HG02840 (cell line): ENCODE data around the gene IDE.
A peak's percentile ranks its signal among the peaks of the same experiment; 100 is the strongest.

ENCODE experiments used
- ATAC-seq: cut with Tn5 transposase; IDR thresholded peaks from one replicate; pipeline ENCODE4 v1.9.1; 2021; ENCODE audit warnings: mild to moderate bottlenecking, moderate library complexity, moderate number of reproducible peaks; ENCODE audit not compliant: unreplicated experiment, low FRiP score

Gene IDE

GRCh38 chr10:92569071-92569470 is 4.8 kb downstream of the IDE start:
- no peak for ATAC-seq

- ATAC-seq: peak; percentile 60
Observed at GRCh38 chr10:92567952-92568600, 5.8 kb downstream of the IDE start.

DNA sequence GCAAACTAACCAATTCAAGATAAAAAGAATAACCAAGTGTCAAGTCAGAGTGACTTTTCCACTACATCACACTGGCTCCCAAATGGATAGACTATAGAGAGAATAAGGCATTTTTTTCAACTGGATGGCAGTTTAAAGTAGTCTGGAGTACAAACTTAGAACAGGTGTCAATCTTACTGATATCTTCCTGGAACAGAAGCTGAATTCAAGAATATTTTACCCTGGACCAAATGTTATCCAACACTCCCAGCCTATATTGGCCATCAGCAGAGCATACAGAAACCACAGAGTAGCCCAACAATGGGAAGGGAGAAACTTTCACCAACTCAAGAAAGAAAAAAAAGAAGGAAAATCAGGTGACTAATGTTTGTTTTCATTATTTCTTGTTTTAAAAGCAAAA is 11.5 kb downstream of the IDE start:
- no peak for ATAC-seq

GRCh38 chr10:92559046-92559445 is 14.8 kb downstream of the IDE start:
- ATAC-seq: no peak

DNA sequence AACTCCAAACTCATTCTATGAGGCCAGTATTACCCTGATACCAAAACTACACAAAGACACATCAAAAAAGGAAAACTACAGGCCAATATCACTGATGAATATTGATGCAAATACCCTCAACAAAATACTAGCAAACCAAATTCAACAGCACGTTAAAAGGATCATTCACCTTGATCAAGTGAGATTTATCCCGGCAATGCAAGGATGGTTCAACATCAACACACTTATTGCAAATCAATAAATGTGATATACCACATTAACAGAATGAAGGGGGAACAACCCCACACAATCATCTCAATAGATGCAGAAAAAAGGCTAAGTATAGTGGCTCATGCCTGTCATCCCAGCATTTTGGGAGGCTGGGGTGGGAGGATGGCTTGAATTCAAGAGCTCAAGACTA is 19.9 kb downstream of the IDE start:
- ATAC-seq: no peak

DNA sequence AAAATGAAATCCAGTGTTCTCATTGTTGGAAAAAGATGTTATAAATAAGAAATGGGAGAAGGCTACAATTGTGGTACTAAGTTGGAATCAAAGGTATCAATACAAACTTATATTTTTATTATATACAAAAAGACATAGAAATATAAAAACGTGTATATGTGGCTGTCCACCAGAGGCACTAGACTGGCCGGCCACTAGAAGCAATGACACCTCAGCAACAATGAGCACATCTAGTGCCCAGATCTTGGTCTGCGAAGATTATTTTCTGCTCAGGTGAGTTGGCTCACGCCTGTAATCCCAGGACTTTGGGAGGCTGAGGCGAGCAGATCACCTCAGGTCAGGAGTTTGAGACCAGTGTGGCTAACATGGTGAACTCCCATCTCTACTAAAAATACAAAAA is 21.6 kb downstream of the IDE start:
- no peak for ATAC-seq

- no peak for ATAC-seq
Observed at GRCh38 chr10:92550924-92551323, 23.0 kb downstream of the IDE start.

GRCh38 chr10:92547676-92548075 is 26.2 kb downstream of the IDE start:
- ATAC-seq: no peak

DNA sequence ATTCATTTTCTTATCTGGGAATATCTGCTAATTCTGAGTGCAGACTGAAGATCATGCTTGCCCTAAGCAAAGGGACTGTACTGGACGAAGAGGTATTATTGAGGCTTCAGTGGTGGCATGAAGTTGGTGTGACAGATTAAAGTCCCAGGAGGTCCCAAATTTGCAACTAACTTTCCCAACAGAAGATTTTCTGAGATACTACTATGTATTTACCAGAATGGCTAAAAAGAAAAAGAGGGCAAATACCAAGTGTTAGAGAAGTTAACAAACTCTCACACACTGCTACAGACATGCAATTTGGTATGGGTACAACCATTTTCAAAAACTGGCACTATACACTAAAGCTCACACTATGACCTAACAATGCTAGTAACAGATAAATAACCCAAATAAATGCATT is 28.3 kb downstream of the IDE start:
- no peak for ATAC-seq

- no peak for ATAC-seq
Observed at GRCh38 chr10:92544296-92544695, 29.6 kb downstream of the IDE start.

DNA sequence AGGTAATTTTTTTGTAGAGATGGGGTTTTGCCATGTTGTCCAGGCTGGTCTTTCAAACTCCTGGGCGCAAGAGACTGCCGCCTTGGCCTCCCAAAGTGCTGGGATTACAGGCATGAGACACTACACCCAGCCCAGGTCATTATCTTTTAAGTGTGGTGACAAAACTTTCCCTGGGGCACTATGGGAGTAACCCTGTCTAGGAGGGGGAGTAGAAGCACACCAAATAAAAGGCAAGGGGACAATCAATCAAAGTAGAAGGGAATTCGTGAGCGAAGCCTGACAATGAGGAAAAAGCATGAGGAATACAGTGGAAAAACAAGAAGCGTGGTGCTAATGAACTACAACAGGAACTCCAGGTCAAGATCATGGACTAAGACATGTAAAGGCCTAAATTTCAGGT is 31.4 kb downstream of the IDE start:
- ATAC-seq: no peak

DNA sequence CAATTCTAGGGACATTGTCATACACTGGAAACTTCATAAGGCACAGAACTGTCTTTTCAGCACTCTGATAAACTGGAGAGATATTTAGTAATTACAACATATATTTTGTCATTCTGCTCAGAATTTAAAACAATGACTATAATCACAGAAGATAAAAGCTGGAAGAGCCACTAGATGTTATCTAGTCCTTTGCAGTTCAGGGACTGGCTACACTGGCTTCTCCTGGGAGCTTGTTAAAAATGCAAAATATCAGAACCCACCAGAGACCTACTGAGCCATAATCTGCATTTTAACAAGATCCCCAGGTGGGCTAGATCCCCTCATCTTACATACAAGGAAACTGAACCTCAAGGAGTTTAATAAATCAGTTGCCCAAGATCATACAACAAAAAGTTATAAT is 32.3 kb downstream of the IDE start:
- ATAC-seq: no peak

GRCh38 chr10:92538231-92538958 is 35.5 kb downstream of the IDE start:
- no peak for ATAC-seq

DNA sequence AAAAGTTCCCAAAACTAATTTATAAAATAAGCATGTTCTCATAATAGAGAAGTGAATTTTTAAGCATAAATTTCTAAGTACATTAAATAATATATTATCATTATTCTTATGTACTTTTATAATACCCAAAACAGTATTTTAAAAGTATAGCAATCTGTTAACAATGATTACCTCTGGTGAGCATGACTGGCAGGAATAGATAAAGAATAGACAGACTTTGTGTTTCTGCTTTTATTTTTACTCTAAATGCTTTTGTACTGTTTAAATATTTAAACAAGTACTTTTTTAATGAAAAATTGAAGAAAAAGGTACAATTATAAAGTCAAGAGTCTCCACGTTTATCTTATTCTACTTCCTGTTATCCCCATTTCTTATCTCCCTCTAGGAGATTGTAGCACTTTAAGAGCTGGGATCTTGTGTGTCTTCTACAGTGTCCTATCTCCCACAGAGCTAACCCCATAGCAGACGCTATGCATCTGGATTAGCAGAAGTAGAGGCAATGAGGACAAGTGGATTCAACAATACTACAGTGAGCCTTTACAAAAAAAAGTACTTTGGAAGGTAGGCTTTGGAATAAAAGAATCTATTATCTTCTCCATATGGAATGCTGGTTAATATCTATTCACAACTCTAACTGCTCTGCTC is 42.9 kb downstream of the IDE start:
- ATAC-seq: no peak

DNA sequence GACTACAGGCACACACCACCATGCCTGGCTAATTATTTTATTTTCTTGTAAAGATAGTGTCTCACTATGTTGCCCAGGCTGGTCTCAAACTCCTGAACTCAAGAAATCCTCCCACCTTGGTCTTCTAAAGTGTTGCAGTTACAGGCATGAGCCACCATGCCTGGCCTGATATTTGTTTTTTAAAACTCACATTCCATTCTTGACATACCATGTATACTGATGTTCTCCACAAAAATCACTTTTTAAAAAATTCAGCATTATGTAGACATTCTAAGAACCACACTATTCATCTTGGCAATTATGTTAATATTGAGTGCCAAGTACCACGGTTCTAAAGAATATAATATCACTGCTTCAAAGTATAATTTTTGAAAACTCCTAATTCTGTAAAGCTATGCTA is 43.5 kb downstream of the IDE start:
- ATAC-seq: no peak

GRCh38 chr10:92527716-92528115 is 46.2 kb downstream of the IDE start:
- no peak for ATAC-seq

DNA sequence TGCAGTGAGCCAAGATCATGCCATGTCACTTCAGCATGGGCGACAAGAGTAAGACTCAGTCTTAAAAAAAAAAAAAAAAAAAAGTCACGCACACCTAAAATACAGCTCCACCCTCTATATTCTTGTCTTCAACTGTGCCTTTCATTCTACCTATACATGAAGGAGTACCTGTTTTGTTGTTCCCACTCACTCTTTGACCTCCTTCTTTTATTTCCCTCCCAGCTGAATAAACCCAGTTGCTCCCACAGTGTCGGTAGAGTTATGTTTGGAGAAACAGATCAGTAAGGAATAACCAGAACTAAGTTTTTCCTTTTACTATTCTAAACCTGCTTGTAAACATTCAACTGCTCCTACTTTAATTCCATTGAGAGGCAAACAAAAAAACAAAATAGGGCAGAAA is 50.3 kb downstream of the IDE start:
- no peak for ATAC-seq

GRCh38 chr10:92517034-92517655 is 56.7 kb downstream of the IDE start:
- ATAC-seq: no peak

DNA sequence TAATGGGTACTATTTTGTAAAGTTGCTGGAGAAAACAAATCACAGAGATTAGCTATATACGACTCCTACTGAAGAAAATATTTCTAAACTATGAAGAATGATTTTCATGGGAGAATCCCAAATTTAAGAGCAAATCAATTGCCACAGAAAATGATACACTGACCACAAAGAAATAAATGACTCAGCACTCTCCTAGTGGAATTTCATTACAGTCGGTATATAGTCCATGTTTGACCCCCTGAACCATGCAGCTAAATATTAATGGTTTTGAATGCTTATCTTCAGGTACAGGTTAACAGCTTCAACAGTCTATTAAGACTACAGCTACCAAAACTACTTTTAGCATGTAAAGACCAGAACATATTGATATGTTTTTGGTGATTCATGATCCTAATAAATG is 65.0 kb downstream of the IDE start:
- no peak for ATAC-seq

- ATAC-seq: no peak
Observed at GRCh38 chr10:92506336-92506735, 67.6 kb downstream of the IDE start.

GRCh38 chr10:92505044-92505443 is 68.8 kb downstream of the IDE start:
- ATAC-seq: no peak
